Measurements from ENCODE around the gene NDST1.

- TF ChIP-seq FOXM1 (IDR thresholded peaks at IDR 0.05; ENCODE audit: borderline replicate concordance) (no peak), SP1 (IDR thresholded peaks at IDR 0.05) (no peak), LEF1 (IDR thresholded peaks at IDR 0.05; ENCODE audit: borderline replicate concordance) (no peak), BHLHE40 (IDR thresholded peaks at IDR 0.05; ENCODE audit: borderline replicate concordance) (no peak), FOXK2 (IDR thresholded peaks at IDR 0.05) (no peak), PKNOX1 (IDR thresholded peaks at IDR 0.05) (no peak), FOXA1 (IDR thresholded peaks at IDR 0.05) (no peak), ZNF384 (IDR thresholded peaks at IDR 0.05) (no peak), ARNT (IDR thresholded peaks at IDR 0.05) (no peak), TARDBP (IDR thresholded peaks at IDR 0.05) (no peak), ELF4 (IDR thresholded peaks at IDR 0.05) (no peak), SUZ12 (IDR thresholded peaks at IDR 0.05) (no peak)
These were observed 3.8 kb upstream of the NDST1 start for GRCh38 chr5:150503977-150504620.

Data from HEK293T (cell line).